Glutamatergic neuron (in vitro differentiated cells): Measurements from ENCODE around the gene TAF5L. TPM values are rescaled to one million over a fixed set of nuclear protein-coding genes. Genes with fewer than 3 reads are reported as not detected.

Experiments used
- DNase-seq: peaks from one replicate; pipeline ENCODE4 v3.0.0; 2022
- H3K27ac Mint-ChIP-seq: one replicate; pipeline ENCODE4 v1.8.0; 2020; ENCODE audit warnings: mild to moderate bottlenecking, mixed read lengths, inconsistent platforms; ENCODE audit not compliant: unreplicated experiment
- H3K27me3 Mint-ChIP-seq: one replicate; pipeline ENCODE4 v1.8.0; 2020; ENCODE audit warnings: mild to moderate bottlenecking, moderate library complexity, mixed read lengths, inconsistent platforms; ENCODE audit not compliant: unreplicated experiment
- H3K36me3 Mint-ChIP-seq: one replicate; pipeline ENCODE4 v1.8.0; 2020; ENCODE audit warnings: mild to moderate bottlenecking, mixed read lengths, inconsistent platforms; ENCODE audit not compliant: unreplicated experiment
- H3K4me1 Mint-ChIP-seq: one replicate; pipeline ENCODE4 v1.8.0; 2020; ENCODE audit warnings: mild to moderate bottlenecking, low read depth, mixed read lengths, inconsistent platforms; ENCODE audit not compliant: unreplicated experiment
- H3K4me3 Mint-ChIP-seq: one replicate; pipeline ENCODE4 v1.8.0; 2020; ENCODE audit warnings: mild to moderate bottlenecking, mixed read lengths, inconsistent platforms; ENCODE audit not compliant: unreplicated experiment
- H3K9me3 Mint-ChIP-seq: one replicate; pipeline ENCODE4 v1.8.0; 2020; ENCODE audit warnings: mild to moderate bottlenecking, moderate library complexity, mixed read lengths, inconsistent platforms; ENCODE audit not compliant: unreplicated experiment
- CTCF ChIP-seq: fragments of 200-600 bp; sonication (generic); IDR thresholded peaks from one replicate; pipeline ENCODE4 v1.5.0; 2021; ENCODE audit not compliant: partially characterized antibody, unreplicated experiment
- total RNA-seq: library from RNA; stranded (reverse); fragmentation: NEBNext Ultra II Directional; extraction: Animal tissue kit (Norgen Biotek cat#: 25700); gene quantifications from one replicate; pipeline ENCODE4 v1.2.1, GENCODE V29; 2021; ENCODE audit not compliant: unreplicated experiment

Gene TAF5L
- total RNA-seq, 1 donor from 2014 or later, result 19.6 TPM

- peaks cover 2% of the 10 kb centered on the region for H3K9me3 Mint-ChIP-seq
- H3K4me1 Mint-ChIP-seq, result peaks cover 3% of the 10 kb centered on the region
- H3K4me3 Mint-ChIP-seq, result no peak overlapping the region
- DNase-seq, result no peak
- no peaks in the 10 kb centered on the region for H3K36me3 Mint-ChIP-seq
- no peak overlapping the region for H3K27ac Mint-ChIP-seq
- TF ChIP-seq CTCF, result no peak
- no peaks in the 10 kb centered on the region for H3K27me3 Mint-ChIP-seq
These were observed 53.6 kb downstream of the TAF5L start for GRCh38 chr1:229572286-229572685.

- no peak for DNase-seq
- no peaks in the 10 kb centered on the region for H3K27me3 Mint-ChIP-seq
- no peak overlapping the region for H3K4me3 Mint-ChIP-seq
- no peak for TF ChIP-seq CTCF
- H3K9me3 Mint-ChIP-seq, result peaks cover 2% of the 10 kb centered on the region
- H3K4me1 Mint-ChIP-seq, result peaks cover 3% of the 10 kb centered on the region
- no peaks in the 10 kb centered on the region for H3K36me3 Mint-ChIP-seq
- H3K27ac Mint-ChIP-seq, result no peak overlapping the region
These were observed 54.9 kb downstream of the TAF5L start for GRCh38 chr1:229570891-229571516.

GRCh38 chr1:229570305-229570704 is 55.6 kb downstream of the TAF5L start:
- Mint-ChIP-seq H3K4me3 (no peak overlapping the region), H3K27ac (no peak overlapping the region), H3K36me3 (no peaks in the 10 kb centered on the region), H3K4me1 (peaks cover 3% of the 10 kb centered on the region), H3K9me3 (peaks cover 2% of the 10 kb centered on the region), H3K27me3 (no peaks in the 10 kb centered on the region)
- DNase-seq, result no peak
- TF ChIP-seq CTCF, result no peak

- Mint-ChIP-seq H3K4me3 (no peak overlapping the region), H3K4me1 (peaks cover 3% of the 10 kb centered on the region), H3K27me3 (no peaks in the 10 kb centered on the region), H3K27ac (no peak overlapping the region), H3K9me3 (no peaks in the 10 kb centered on the region), H3K36me3 (no peaks in the 10 kb centered on the region)
- TF ChIP-seq CTCF, result no peak
- no peak for DNase-seq
These were observed 58.6 kb downstream of the TAF5L start for GRCh38 chr1:229567109-229567868.

GRCh38 chr1:229563701-229564100 is 62.2 kb downstream of the TAF5L start:
- H3K27ac Mint-ChIP-seq, result no peak overlapping the region
- no peaks in the 10 kb centered on the region for H3K36me3 Mint-ChIP-seq
- TF ChIP-seq CTCF, result no peak
- H3K4me3 Mint-ChIP-seq, result no peak overlapping the region
- peaks cover 1% of the 10 kb centered on the region for H3K9me3 Mint-ChIP-seq
- H3K27me3 Mint-ChIP-seq, result peaks cover 8% of the 10 kb centered on the region
- no peak for DNase-seq
- H3K4me1 Mint-ChIP-seq, result no peaks in the 10 kb centered on the region
